GM23248 (cell line): ENCODE data around the gene ZNRF2.

Experiments
- EZH2 ChIP-seq: fragments of 200-600 bp; sonication (generic); IDR thresholded peaks from 2 replicates; pipeline ENCODE4 v1.6.1; 2018; ENCODE audit warnings: antibody characterized with exemption, mild to moderate bottlenecking; ENCODE audit not compliant: insufficient read depth, poor library complexity, severe bottlenecking
- EZH2phosphoT487 ChIP-seq: fragments of 200-600 bp; sonication (generic); IDR thresholded peaks from 2 replicates; pipeline ENCODE4 v1.6.1; 2018; ENCODE audit warnings: antibody characterized with exemption, moderate library complexity, mild to moderate bottlenecking, low read depth; ENCODE audit not compliant: insufficient read depth

DNA sequence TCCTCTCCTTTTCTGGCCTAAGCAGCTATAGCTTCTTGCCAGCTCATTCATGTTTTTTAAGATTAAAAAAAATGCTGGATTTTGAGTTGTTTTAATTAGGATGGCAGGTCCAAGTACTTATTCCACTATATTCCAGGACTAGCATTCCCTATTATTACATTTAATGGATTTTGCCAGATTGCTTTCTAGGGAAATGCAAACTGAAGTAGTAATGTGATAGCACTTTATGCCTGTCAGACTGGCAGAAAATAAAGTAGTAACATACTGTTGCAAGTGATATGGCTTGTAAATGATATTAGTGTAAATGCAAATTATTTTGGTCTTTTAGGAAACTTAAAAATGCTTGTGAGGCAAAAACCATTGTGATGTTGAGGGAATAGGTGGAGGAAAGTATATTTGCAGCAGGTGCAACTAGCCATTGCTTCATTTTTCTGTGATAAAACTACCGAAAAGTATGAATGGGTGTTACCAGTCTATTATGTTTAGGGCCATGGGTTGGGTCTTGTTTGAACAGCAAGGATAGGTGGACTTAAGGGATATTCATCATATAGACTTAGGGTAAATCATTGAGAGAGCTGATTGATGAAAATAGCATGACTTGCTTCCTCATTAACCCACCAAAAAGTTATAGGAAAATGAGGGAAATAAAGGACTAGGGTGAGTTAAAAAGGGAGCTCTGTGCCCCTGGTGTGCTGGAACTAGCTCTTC is 19.9 kb downstream of the ZNRF2 start:
- TF ChIP-seq EZH2phosphoT487 = no peak
- TF ChIP-seq EZH2 = no peak
